Muscle of arm (tissue), 12 donors: ENCODE measurements around the gene CINP. TPM values are rescaled to one million over a fixed set of nuclear protein-coding genes. Genes with fewer than 3 reads are reported as not detected.

Experiments
- polyA plus RNA-seq, 12 donors: library from polyadenylated mRNA; unstranded; fragments of 120-200 nt; gene quantifications; one replicate each; pipeline ENCODE4 v1.2.1, GENCODE V29; 2013; ENCODE audit not compliant: insufficient read length in 12 of 12

Gene CINP
- polyA plus RNA-seq, 12 donors: 26.6 to 57.1 (median 31.5) TPM; not detected in 1

Other genes starting within 250 kb of the CINP start
- gene WDR20, start 223.0 kb downstream of the CINP start, polyA plus RNA-seq: 10 to 100 TPM in 11 of 12 donors, not detected in 1; 22.5 to 45.4 (median 25.4) TPM
- 10 to 100 TPM in 4 of 12 donors, 1 to 10 TPM in 7, not detected in 1; 6.7 to 21.7 (median 8.1) TPM for gene MOK, start 57.7 kb downstream of the CINP start, polyA plus RNA-seq
- gene ZNF839, start 43.1 kb downstream of the CINP start, polyA plus RNA-seq: 10 to 100 TPM in 8 of 12 donors, 1 to 10 TPM in 3, not detected in 1; 8.2 to 21.5 (median 11.9) TPM
- gene TECPR2, start 51 bp upstream of the CINP start, polyA plus RNA-seq: 10 to 100 TPM in 10 of 12 donors, 1 to 10 TPM in 1, not detected in 1; 9.3 to 15.4 (median 13.3) TPM
- 10 to 100 TPM in 4 of 12 donors, 1 to 10 TPM in 7, not detected in 1; 4.9 to 16.0 (median 8.4) TPM for gene ANKRD9, start 146.9 kb upstream of the CINP start, polyA plus RNA-seq
- gene RCOR1, start 229.8 kb upstream of the CINP start, polyA plus RNA-seq: 10 to 100 TPM in 11 of 12 donors, not detected in 1; 24.0 to 57.7 (median 32.5) TPM